Motor neuron (in vitro differentiated cells): Measurements from ENCODE around the gene EPN3. TPM values are rescaled to one million over a fixed set of nuclear protein-coding genes. Genes with fewer than 3 reads are reported as not detected.
A peak's percentile ranks its signal among the peaks of the same experiment; 100 is the strongest.

Experiments
- ATAC-seq, 8 experiments: fragments of 200-7000 bp; cut with Tn5 transposase; replicated peaks in 6 of 8; 2 replicates each; pipeline ENCODE4 v1.8.0; 2021; ENCODE audit warnings: mild to moderate bottlenecking in 8 of 8, moderate library complexity in 8 of 8
- H3K27ac ChIP-seq, 2 donors: fragments of 250-450 bp; sonication (Bioruptor Pico); 2 replicates each; pipeline ENCODE4 v1.9.0; 2021; ENCODE audit warnings: antibody characterized with exemption in 2 of 2, mild to moderate bottlenecking in 2 of 2, moderate library complexity in 1 of 2
- H3K4me1 ChIP-seq, 2 donors: fragments of 250-450 bp; sonication (Bioruptor Pico); replicated peaks in 1 of 2; 2 replicates each; pipeline ENCODE4 v1.6.1; 2021; ENCODE audit warnings: antibody characterized with exemption in 2 of 2, mild to moderate bottlenecking in 2 of 2, moderate library complexity in 1 of 2
- H3K4me3 ChIP-seq, 5 donors: fragments of 250-450 bp; sonication (Bioruptor Pico); 2 replicates each; pipeline ENCODE4 v1.9.0; 2021; ENCODE audit warnings: antibody characterized with exemption in 5 of 5, mild to moderate bottlenecking in 5 of 5, moderate library complexity in 4 of 5
- whole genome bisulfite sequencing, 10 experiments: fragments of 450-650 bp; shearing (Covaris generic); methylation state at CpG; one replicate each; pipeline ENCODE4 v1.0.0; 2022; 5-methylcytosine and 5-hydroxymethylcytosine counted together
- in situ Hi-C, 9 experiments: fragments of 400-800 bp; cut with MboI; loops; one replicate each; pipeline ENCODE4 v1.15.0; 2021; ENCODE audit warnings: low sequenced_read_pairs in 9 of 9, low pct_unique_long_range_greater_than_20kb in 2 of 9; ENCODE audit not compliant: unreplicated experiment in 9 of 9
- total RNA-seq, 8 experiments: library from RNA; unstranded; fragments of 300-600 nt; gene quantifications; 2 replicates each; pipeline versions ENCODE4 v1.2.3 to v1.2.4, GENCODE V29; 2022

The EPN3 gene
- total RNA-seq, 8 experiments from 2014 or later: 0.16 to 0.90 (median 0.54) TPM

- ATAC-seq: no peak
- H3K27ac ChIP-seq: no peak overlapping the region
- H3K4me3 ChIP-seq: no peak overlapping the region
- H3K4me1 ChIP-seq: peaks cover 13 to 18% of the 10 kb centered on the region in 2 donors
- WGBS, 10 experiments: 88 to 100% (median 90%) methylated on average over 1 to 5 of the region's 19 CpGs; no CpG with 5 or more reads in 7 of the 10 experiments
- in situ Hi-C loops: loop anchor here in 5 of 9 experiments (10.0 to 25.0 kb wide), 4 partner anchors 135 to 295 kb away; partner anchors contain the start of gene WFIKKN2 (in 2 of the 5)
Observed at GRCh38 chr17:50549256-50549941, 16.9 kb downstream of the EPN3 start.

GRCh38 chr17:50549969-50550368, 17.4 kb downstream of the EPN3 start:
- in situ Hi-C loops: loop anchor here in 5 of 9 experiments (10.0 to 25.0 kb wide), 5 partner anchors 75 to 295 kb away; partner anchors contain the start of gene WFIKKN2 (in 2 of the 5)

DNA sequence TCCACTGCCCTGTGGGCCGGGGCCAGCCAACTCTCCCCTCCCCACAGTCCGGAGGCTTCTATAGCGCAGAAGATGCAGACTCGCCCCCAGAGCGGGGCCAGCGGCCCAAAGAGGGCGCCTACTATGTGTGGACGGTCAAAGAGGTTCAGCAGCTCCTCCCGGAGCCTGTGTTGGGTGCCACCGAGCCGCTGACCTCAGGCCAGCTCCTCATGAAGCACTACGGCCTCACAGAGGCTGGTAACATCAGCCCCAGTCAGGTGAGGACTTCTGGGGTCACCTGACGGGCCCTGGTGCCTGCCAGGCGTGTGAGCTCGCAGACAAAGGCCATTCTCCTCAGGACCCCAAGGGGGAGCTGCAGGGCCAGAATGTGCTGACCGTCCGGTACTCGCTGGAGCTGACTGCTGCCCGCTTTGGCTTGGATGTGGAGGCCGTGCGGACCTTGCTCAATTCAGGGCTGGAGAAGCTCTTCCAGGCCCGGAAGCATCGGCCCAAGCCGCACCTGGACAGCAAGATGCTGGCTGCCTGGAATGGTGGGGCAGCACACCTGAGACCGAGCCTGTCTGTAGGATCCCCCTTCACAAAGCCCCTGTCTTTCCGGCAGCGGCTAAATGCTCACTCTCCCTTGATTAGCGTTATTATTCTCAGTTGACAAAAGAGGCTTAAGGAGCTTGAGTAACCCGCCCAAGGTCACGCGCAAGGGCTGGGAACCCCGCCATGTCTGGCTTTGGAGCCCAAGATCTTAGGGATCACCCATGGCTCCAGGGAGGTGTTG, 18.3 kb downstream of the EPN3 start:
- peaks cover 23 to 24% of the 10 kb centered on the region in 2 donors for H3K4me1 ChIP-seq
- H3K27ac ChIP-seq: no peak overlapping the region
- peak; percentile 45 to 83 (median 76) for ATAC-seq
- H3K4me3 ChIP-seq: no peak overlapping the region
- WGBS, 10 experiments: 13 to 100% (median 40%) methylated on average over 1 to 8 of the region's 32 CpGs; no CpG with 5 or more reads in 3 of the 10 experiments
- in situ Hi-C loops: loop anchor here in 1 of 9 experiments (10.0 kb wide), 1 partner anchor 74 kb away; no protein-coding TSS in a partner anchor

More at GRCh38 chr17:50549969-50550368, 17.4 kb downstream of the EPN3 start:
- 90 to 100% methylated on average over 1 to 2 of the region's 11 CpGs; no CpG with 5 or more reads in 8 of the 10 experiments for WGBS, 10 experiments
- H3K27ac ChIP-seq: no peak overlapping the region
- no peak for ATAC-seq
- peaks cover 19% of the 10 kb centered on the region in 2 donors for H3K4me1 ChIP-seq
- H3K4me3 ChIP-seq: no peak overlapping the region

- Histone ChIP-seq H3K4me1 (peaks cover 23 to 24% of the 10 kb centered on the region in 2 donors), H3K27ac (no peak overlapping the region), H3K4me3 (no peak overlapping the region)
- ATAC-seq: no peak
- 80% methylated on average over 1 of the region's 8 CpGs; no CpG with 5 or more reads in 9 of the 10 experiments for WGBS, 10 experiments
- in situ Hi-C loops: loop anchor here in 1 of 9 experiments (10.0 kb wide), 1 partner anchor 73 kb away; no protein-coding TSS in a partner anchor
Observed at GRCh38 chr17:50551433-50551815, 18.9 kb downstream of the EPN3 start.

GRCh38 chr17:50551884-50552283, 19.3 kb downstream of the EPN3 start:
- no peak overlapping the region for H3K4me3 ChIP-seq
- H3K4me1 ChIP-seq: peaks cover 20 to 24% of the 10 kb centered on the region in 2 donors
- no peak overlapping the region for H3K27ac ChIP-seq
- WGBS, 10 experiments: 76 to 100% (median 90%) methylated on average over 2 to 4 of the region's 12 CpGs; no CpG with 5 or more reads in 7 of the 10 experiments
- no peak for ATAC-seq
- in situ Hi-C loops: loop anchor here in 1 of 9 experiments (10.0 kb wide), 1 partner anchor 73 kb away; no protein-coding TSS in a partner anchor

GRCh38 chr17:50554201-50554600, 21.7 kb downstream of the EPN3 start:
- no peak overlapping the region for H3K4me3 ChIP-seq
- in situ Hi-C loops: loop anchor here in 1 of 9 experiments (10.0 kb wide), 1 partner anchor 71 kb away; no protein-coding TSS in a partner anchor
- H3K4me1 ChIP-seq: peaks cover 24 to 44% of the 10 kb centered on the region in 2 donors
- no CpG with 5 or more reads among the region's 17 CpGs for WGBS, 10 experiments
- no peak for ATAC-seq
- no peak overlapping the region for H3K27ac ChIP-seq

GRCh38 chr17:50556803-50557202, 24.3 kb downstream of the EPN3 start:
- in situ Hi-C loops: loop anchor here in 2 of 9 experiments (5.0 to 10.0 kb wide), 2 partner anchors 68 to 70 kb away; no protein-coding TSS in a partner anchor
- H3K4me3 ChIP-seq: no peak overlapping the region
- H3K27ac ChIP-seq: no peak overlapping the region
- ATAC-seq: no peak
- peaks cover 25 to 40% of the 10 kb centered on the region in 2 donors for H3K4me1 ChIP-seq
- 20 to 80% (median 40%) methylated on average over 1 of the region's 5 CpGs; no CpG with 5 or more reads in 7 of the 10 experiments for WGBS, 10 experiments

DNA sequence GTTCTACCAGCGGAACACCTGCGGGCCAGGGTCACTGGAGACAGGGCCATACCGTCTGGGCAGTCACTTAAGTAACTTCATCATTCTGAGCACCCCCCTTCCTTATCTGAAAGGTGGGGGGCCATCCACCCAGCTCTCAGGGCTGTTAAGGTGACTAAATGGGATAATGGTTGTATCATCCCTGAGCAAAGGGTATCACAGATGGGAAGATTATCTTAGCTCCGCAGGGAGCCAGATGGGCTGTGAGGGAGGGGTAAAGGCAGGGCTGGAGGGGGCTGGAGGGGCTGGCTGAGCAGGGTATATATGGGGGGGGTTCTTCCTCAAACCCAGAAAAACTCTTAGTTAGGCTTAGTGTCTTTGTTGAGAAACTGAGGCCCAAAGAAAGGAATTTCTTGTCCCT, 25.1 kb downstream of the EPN3 start:
- 80 to 90% (median 82%) methylated on average over 1 to 2 of the region's 4 CpGs; no CpG with 5 or more reads in 6 of the 10 experiments for WGBS, 10 experiments
- Histone ChIP-seq H3K27ac (no peak overlapping the region), H3K4me1 (peaks cover 31 to 47% of the 10 kb centered on the region in 2 donors), H3K4me3 (no peak overlapping the region)
- in situ Hi-C loops: loop anchor here in 2 of 9 experiments (5.0 to 10.0 kb wide), 2 partner anchors 67 to 70 kb away; no protein-coding TSS in a partner anchor
- no peak for ATAC-seq

GRCh38 chr17:50558091-50558490, 25.6 kb downstream of the EPN3 start:
- no peak for ATAC-seq
- Histone ChIP-seq H3K4me1 (peaks cover 35 to 51% of the 10 kb centered on the region in 2 donors), H3K27ac (no peak overlapping the region), H3K4me3 (no peak overlapping the region)
- in situ Hi-C loops: loop anchor here in 2 of 9 experiments (5.0 to 10.0 kb wide), 2 partner anchors 67 to 69 kb away; no protein-coding TSS in a partner anchor
- WGBS, 10 experiments: 33 to 100% (median 92%) methylated on average over 1 to 2 of the region's 4 CpGs; no CpG with 5 or more reads in 4 of the 10 experiments

DNA sequence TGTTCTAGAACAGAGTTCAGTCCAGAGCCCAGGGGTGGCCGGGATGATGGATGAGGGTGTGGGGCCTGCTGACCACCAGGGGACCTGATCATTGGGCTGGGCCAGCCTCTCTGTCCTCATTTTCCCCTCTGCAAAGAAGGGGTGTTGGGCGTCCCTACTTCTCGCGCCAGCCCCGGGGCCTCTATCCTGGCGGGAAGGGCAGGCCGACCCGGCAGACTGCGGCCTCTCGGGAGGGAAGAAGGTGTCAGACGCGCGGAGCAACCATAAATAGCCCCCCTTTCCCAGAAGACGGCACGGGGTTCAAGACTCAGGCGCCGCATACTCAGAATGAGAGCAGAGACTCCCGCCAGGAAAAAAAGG, 26.0 kb downstream of the EPN3 start:
- H3K4me3 ChIP-seq: no peak overlapping the region
- ATAC-seq: no peak

DNA sequence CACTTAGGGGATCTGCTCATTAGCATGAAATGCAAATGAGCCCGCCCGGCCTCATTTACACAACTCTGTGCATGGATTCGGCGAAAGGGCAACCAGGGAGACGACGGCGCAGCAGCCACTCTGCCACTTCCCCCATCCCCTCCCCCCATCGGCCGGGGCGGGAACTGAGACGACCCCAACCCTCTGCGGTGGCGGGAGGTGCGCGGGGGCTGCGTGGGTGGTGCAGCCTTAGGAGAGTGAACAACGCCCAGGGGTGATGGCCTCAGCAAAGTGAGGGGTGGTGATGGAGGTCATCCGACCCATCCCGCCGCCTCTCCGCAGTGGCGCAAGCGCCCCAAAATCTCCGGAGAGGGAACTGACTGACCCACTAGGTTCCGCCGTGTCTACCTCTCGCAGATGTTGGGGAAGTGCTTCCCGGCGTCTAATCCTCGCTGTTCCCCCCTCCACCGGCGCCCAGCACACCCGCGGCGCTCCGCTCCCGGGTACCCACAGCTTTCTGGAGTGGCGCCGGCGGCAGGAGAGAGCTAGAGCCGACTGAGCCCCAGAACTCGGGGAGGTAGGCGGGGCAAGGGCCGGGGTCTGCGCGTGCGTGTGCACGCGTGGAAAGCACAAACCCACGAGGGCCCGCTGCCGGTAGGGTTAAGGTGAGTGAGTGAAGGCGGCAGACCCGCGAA, 26.5 kb downstream of the EPN3 start:
- peak in 5 of 8 experiments; percentile 3 to 14 (median 7) for ATAC-seq

More for the DNA sequence above, 26.0 kb downstream of the EPN3 start:
- H3K27ac ChIP-seq: no peak overlapping the region
- in situ Hi-C loops: loop anchor here in 2 of 9 experiments (5.0 to 10.0 kb wide), 2 partner anchors 66 to 69 kb away; no protein-coding TSS in a partner anchor
- WGBS, 10 experiments: 0 to 95% (median 17%) methylated on average over 1 to 7 of the region's 18 CpGs; no CpG with 5 or more reads in 6 of the 10 experiments
- peaks cover 40 to 56% of the 10 kb centered on the region in 2 donors for H3K4me1 ChIP-seq

More for the DNA sequence above, 26.5 kb downstream of the EPN3 start:
- H3K4me3 ChIP-seq: peak overlapping the region in 4 of 5 donors; percentile 7 to 46 (median 43)
- peaks cover 43 to 61% of the 10 kb centered on the region in 2 donors for H3K4me1 ChIP-seq
- in situ Hi-C loops: loop anchor here in 2 of 9 experiments (5.0 to 10.0 kb wide), 2 partner anchors 66 to 68 kb away; no protein-coding TSS in a partner anchor
- WGBS, 10 experiments: 0 to 23% (median 0%) methylated on average over 1 to 18 of the region's 55 CpGs; no CpG with 5 or more reads in 4 of the 10 experiments
- H3K27ac ChIP-seq: no peak overlapping the region
